HepG2 (cell line): ENCODE results near the gene RCAN2. TPM values are rescaled to one million over a fixed set of nuclear protein-coding genes. Genes with fewer than 3 reads are reported as not detected.

ENCODE experiments used
- ATAC-seq: fragments of 200-7000 bp; cut with Tn5 transposase; 3 replicates; pipeline ENCODE4 v1.9.1; 2020; ENCODE audit warnings: mild to moderate bottlenecking, moderate library complexity
- BruUV-seq: library from RNA; stranded (reverse); fragments of 400-500 nt; replicated peaks from 2 replicates; lab custom pipeline; 2021; lab: Mats Ljungman, UMichigan
- CTCF ChIA-PET: fragments of 300-600 bp; formaldehyde crosslinking; extraction: SDS; loops from one replicate; lab custom pipeline; 2021; ENCODE audit warnings: low total read pairs, inconsistent platforms, low intra/inter-chr PET ratio; lab: Yijun Ruan, JAX
- POLR2A ChIA-PET: fragments of 350-600 bp; sonication (Branson Sonifier 250); formaldehyde crosslinking; loops from one replicate; lab custom pipeline; 2020; ENCODE audit warnings: antibody characterized with exemption, inconsistent platforms; lab: Yijun Ruan, JAX
- DNase-seq: peaks from one replicate; pipeline ENCODE4 v3.0.0-alpha.2; 2015; ENCODE audit warnings: low spot score
- FAIRE-seq: peaks from 3 replicates; lab custom pipeline; 2011; peaks lifted over from hg19 to GRCh38; lab: Jason Lieb, UNC
- H2AFZ ChIP-seq: one replicate; pipeline ENCODE4 v1.6.1; 2011; ENCODE audit warnings: low read length, inconsistent platforms
- H3K27ac ChIP-seq: fragments of 300-600 bp; 3 replicates; pipeline ENCODE4 v1.8.0; 2011; ENCODE audit warnings: mixed run types, mild to moderate bottlenecking, mixed read lengths, low read length, inconsistent platforms; ENCODE audit not compliant: insufficient read depth; ENCODE audit errors: extremely low read length
- H3K27me3 ChIP-seq, 2 experiments: fragments of 200-600 bp in 1 of 2; 2 replicates in 1 of 2; 3 replicates in 1 of 2; pipeline versions ENCODE4 v1.6.0 to v1.8.0; 2011; ENCODE audit warnings: low read length in 2 of 2, mild to moderate bottlenecking in 2 of 2, moderate library complexity in 2 of 2, inconsistent platforms in 1 of 2; ENCODE audit not compliant: insufficient read depth in 2 of 2, control insufficient read depth in 1 of 2
- H3K36me3 ChIP-seq, 2 experiments: fragments of 200-600 bp in 1 of 2; replicated peaks in 1 of 2; 2 replicates in 1 of 2; 3 replicates in 1 of 2; pipeline versions ENCODE4 v1.5.1 to v1.8.0; 2011; ENCODE audit warnings: low read length in 2 of 2, inconsistent platforms in 1 of 2; ENCODE audit not compliant: insufficient read depth in 2 of 2, control insufficient read depth in 1 of 2
- H3K4me1 ChIP-seq: 2 replicates; pipeline ENCODE4 v1.5.1; 2012; ENCODE audit warnings: low read length, inconsistent platforms; ENCODE audit not compliant: insufficient read depth
- H3K4me2 ChIP-seq: 2 replicates; pipeline ENCODE4 v1.6.0; 2011; ENCODE audit warnings: low read depth, low read length, inconsistent platforms
- H3K4me3 ChIP-seq, 3 experiments: fragments of 200-600 bp in 1 of 3; sonication (generic), shearing (Covaris generic) in 1 of 3; replicated peaks in 1 of 3; 2 replicates each; pipeline ENCODE4 v1.5.1; 2011 to 2016; ENCODE audit warnings: low read length in 3 of 3, inconsistent platforms in 2 of 3, low read depth in 2 of 3, mild to moderate bottlenecking in 2 of 3, control low read depth in 1 of 3, mixed read lengths in 1 of 3; ENCODE audit not compliant: insufficient read depth in 1 of 3
- H3K79me2 ChIP-seq: one replicate; pipeline ENCODE4 v1.6.1; 2011; ENCODE audit warnings: low read length, inconsistent platforms; ENCODE audit not compliant: insufficient read depth
- H3K9ac ChIP-seq: 2 replicates; pipeline ENCODE4 v1.6.0; 2011; ENCODE audit warnings: mild to moderate bottlenecking, low read depth, low read length, inconsistent platforms; ENCODE audit not compliant: insufficient read depth
- H3K9me3 ChIP-seq: 2 replicates; pipeline ENCODE4 v1.5.1; 2012; ENCODE audit warnings: mild to moderate bottlenecking, low read length
- H4K20me1 ChIP-seq: 2 replicates; pipeline ENCODE4 v1.6.0; 2011; ENCODE audit warnings: inconsistent platforms, mild to moderate bottlenecking, low read length, moderate library complexity; ENCODE audit not compliant: insufficient read depth
- ATF5 ChIP-seq: sonication (generic); formaldehyde crosslinking; IDR thresholded peaks from 2 replicates; pipeline ENCODE4 v1.4.0; 2020; ENCODE audit warnings: mild to moderate bottlenecking, low read depth, missing genetic modification reagents
- DDIT3 ChIP-seq: sonication (generic); formaldehyde crosslinking; IDR thresholded peaks from 2 replicates; pipeline ENCODE4 v1.4.0; 2020; ENCODE audit warnings: mild to moderate bottlenecking, missing genetic modification reagents
- E2F5 ChIP-seq: sonication (generic); formaldehyde crosslinking; conservative IDR thresholded peaks from 2 replicates; pipeline ENCODE4 v1.4.0; 2020; ENCODE audit warnings: missing genetic modification reagents
- ETV6 ChIP-seq: sonication (generic); formaldehyde crosslinking; conservative IDR thresholded peaks from 2 replicates; pipeline ENCODE4 v1.4.0; 2020; ENCODE audit warnings: missing genetic modification reagents
- FOXO1 ChIP-seq: sonication (generic); formaldehyde crosslinking; IDR thresholded peaks from 2 replicates; pipeline ENCODE4 v1.4.0; 2020; ENCODE audit warnings: missing genetic modification reagents
- KDM2A ChIP-seq: sonication (generic); formaldehyde crosslinking; IDR thresholded peaks from 2 replicates; pipeline ENCODE4 v1.4.0; 2020; ENCODE audit warnings: low read depth, missing genetic modification reagents, borderline replicate concordance
- MIXL1 ChIP-seq: IDR thresholded peaks from 2 replicates; pipeline ENCODE4 v1.6.1; 2016
- PAX8 ChIP-seq: sonication (generic); formaldehyde crosslinking; IDR thresholded peaks from 2 replicates; pipeline ENCODE4 v1.8.0; 2022; ENCODE audit warnings: mild to moderate bottlenecking, missing genetic modification reagents, borderline replicate concordance
- RXRA ChIP-seq: sonication (generic); formaldehyde crosslinking; IDR thresholded peaks from 2 replicates; pipeline ENCODE4 v1.5.1; 2020; ENCODE audit warnings: missing genetic modification reagents
- SATB2 ChIP-seq: sonication (generic); formaldehyde crosslinking; IDR thresholded peaks from 2 replicates; pipeline ENCODE4 v1.5.0; 2020; ENCODE audit warnings: missing genetic modification reagents
- ZFX ChIP-seq: sonication (generic); formaldehyde crosslinking; IDR thresholded peaks from 2 replicates; pipeline ENCODE4 v1.4.0; 2020; ENCODE audit warnings: mild to moderate bottlenecking, low read depth, missing genetic modification reagents, moderate library complexity
- ZMYM2 ChIP-seq: sonication (generic); formaldehyde crosslinking; IDR thresholded peaks from 2 replicates; pipeline ENCODE4 v1.8.0; 2022; ENCODE audit warnings: mild to moderate bottlenecking, missing genetic modification reagents
- ZNF326 ChIP-seq: sonication (generic); formaldehyde crosslinking; IDR thresholded peaks from 2 replicates; pipeline ENCODE4 v1.4.0; 2020; ENCODE audit warnings: missing genetic modification reagents, borderline replicate concordance
- ZNF772 ChIP-seq: sonication (generic); formaldehyde crosslinking; IDR thresholded peaks from 2 replicates; pipeline ENCODE4 v1.5.0; 2020; ENCODE audit warnings: mild to moderate bottlenecking, missing genetic modification reagents
- in situ Hi-C: cut with HindIII; loops from 2 replicates; pipeline ENCODE4 v1.10.0; 2017; ENCODE audit warnings: low pct_unique_long_range_greater_than_20kb; ENCODE audit not compliant: extremely low pct_ligation_motif_present
- intact Hi-C: fragments of 100-400 bp; cut with micrococcal nuclease; formaldehyde crosslinking; loops from one replicate; pipeline ENCODE4 v1.10.0; 2022; ENCODE audit not compliant: unreplicated experiment
- polyA plus RNA-seq, 8 experiments: library from polyadenylated mRNA; depleted of rRNA in 3 of 8; stranded (reverse) in 7 of 8; unstranded in 1 of 8; fragments of >200 nt; fragmentation: Illumina TruSeq in 4 of 8; extraction: Trizol in 4 of 8; gene quantifications; 2 replicates each; pipeline versions ENCODE4 v1.2.1 to v1.2.3, GENCODE V29; 2011 to 2016; ENCODE audit warnings: low read depth in 4 of 8, missing spikeins in 1 of 8, mixed read lengths in 1 of 8; ENCODE audit not compliant: insufficient read depth in 1 of 8
- total RNA-seq, 5 experiments: library from RNA; depleted of rRNA; stranded (reverse); fragments of >200 nt; fragmentation: Illumina TruSeq; extraction: Trizol; gene quantifications; 2 replicates each; pipeline ENCODE4 v1.2.3, GENCODE V29; 2016; ENCODE audit warnings: low read depth in 1 of 5

The RCAN2 gene
- total and polyA plus RNA-seq, 2 of the 13 experiments (the other 11 are each of a cell fraction or from before 2014, with no cell fraction given): not detected

- Histone ChIP-seq H4K20me1 (no peaks in the 10 kb centered on the region), H3K27ac (no peak overlapping the region), H3K4me1 (no peaks in the 10 kb centered on the region), H3K79me2 (no peaks in the 10 kb centered on the region), H3K4me3 (no peak overlapping the region), H2AFZ (no peak overlapping the region), H3K27me3 (no peaks in the 10 kb centered on the region), H3K9me3 (no peaks in the 10 kb centered on the region), H3K9ac (no peak overlapping the region), H3K36me3 (no peaks in the 10 kb centered on the region), H3K4me2 (no peak overlapping the region)
- intact Hi-C loops (no loop called here), in situ Hi-C loops (no loop called here)
- DNase-seq: no peak
- ChIA-PET POLR2A (no interaction called here), CTCF (no interaction called here)
- ATAC-seq: no peak
- FAIRE-seq: no peak
- TF ChIP-seq ZMYM2 (CRISPR knock-in tag): no peak
- TF ChIP-seq FOXO1 (CRISPR knock-in tag): no peak
- TF ChIP-seq ATF5: no peak
- no peak for TF ChIP-seq MIXL1 (CRISPR knock-in tag)
- no peak for TF ChIP-seq ZFX (CRISPR knock-in tag)
- TF ChIP-seq PAX8 (CRISPR knock-in tag): no peak
- no peak for TF ChIP-seq RXRA (CRISPR knock-in tag)
- TF ChIP-seq ZNF772 (CRISPR knock-in tag): no peak
- no peak for TF ChIP-seq KDM2A
- TF ChIP-seq SATB2: no peak
- TF ChIP-seq DDIT3: no peak
- TF ChIP-seq ETV6 (CRISPR knock-in tag): no peak
- no peak for TF ChIP-seq E2F5
- no peak for TF ChIP-seq ZNF326 (CRISPR knock-in tag)
- no TSS peak for BruUV-seq
These were observed 19.4 kb upstream of the RCAN2 start for GRCh38 chr6:46510651-46511050.
